GM21528 (cell line): ENCODE data around the gene CHST15.

Experiments used
- ATAC-seq: cut with Tn5 transposase; IDR thresholded peaks from one replicate; pipeline ENCODE4 v1.9.1; 2021; ENCODE audit warnings: mild to moderate bottlenecking, moderate library complexity; ENCODE audit not compliant: unreplicated experiment, low FRiP score

Gene CHST15

DNA sequence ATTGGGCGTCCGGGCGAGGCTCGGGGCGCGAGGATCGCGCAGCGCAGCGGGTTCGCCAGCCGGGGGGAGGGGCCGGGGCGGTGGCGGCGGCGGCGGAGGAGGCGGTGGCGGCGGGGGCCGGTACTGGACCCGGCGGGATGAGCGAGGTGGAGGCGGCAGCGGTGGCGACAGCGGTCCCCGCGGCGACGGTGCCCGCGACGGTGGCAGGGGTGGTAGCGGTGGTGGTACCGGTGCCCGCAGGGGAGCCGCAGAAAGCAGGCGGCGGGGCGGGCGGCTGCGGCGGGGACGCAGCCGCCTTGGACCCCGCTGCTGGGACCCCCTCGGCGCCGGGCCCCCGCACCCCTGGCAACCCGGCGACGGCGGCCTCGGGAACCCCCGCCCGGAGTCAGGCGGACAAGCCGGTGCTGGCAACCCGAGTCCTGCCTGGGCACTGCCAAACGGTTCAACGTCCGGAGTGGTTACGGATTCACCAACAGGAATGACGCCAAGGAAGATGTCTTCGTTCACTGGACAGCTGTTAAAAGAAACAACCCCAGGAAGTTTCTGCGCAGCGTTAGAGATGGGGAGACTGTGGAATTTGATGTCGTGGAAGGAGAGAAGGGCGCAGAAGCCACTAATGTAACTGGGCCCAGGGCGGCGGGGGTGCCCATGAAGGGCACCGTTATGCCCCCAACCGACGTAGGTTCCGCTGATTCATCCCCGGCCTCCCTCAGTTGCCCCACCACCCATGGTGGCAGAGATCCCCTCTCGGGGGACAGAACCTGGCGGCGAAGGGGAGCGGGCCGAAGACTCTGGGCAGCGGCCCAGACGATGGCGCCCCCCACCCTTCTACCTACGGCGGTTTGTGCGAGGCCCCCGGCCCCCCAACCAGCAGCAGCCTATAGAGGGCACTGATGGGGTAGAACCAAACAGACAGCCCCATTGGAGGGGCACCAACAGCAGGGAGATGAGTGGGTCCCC, 101.5 kb downstream of the CHST15 start:
- ATAC-seq = no peak

DNA sequence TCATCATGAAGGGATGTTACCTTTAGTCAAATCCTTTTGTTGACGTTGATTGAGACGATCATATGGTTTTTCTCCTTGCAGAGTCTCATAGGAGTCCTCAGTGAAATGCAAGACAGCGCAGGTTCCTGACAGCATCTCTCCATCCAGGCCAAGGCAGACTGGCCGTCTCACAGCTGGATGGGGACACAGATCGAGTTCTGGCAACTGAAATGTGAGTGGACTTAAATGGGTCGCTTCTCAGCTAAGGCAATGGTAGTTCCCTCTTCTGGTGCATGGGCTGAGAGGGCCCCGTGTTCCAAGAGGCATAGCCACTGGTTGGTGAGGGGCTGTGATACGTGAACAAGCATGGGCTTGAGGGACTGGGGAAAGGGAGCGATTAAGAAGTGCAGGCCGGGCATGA, 102.5 kb downstream of the CHST15 start:
- no peak for ATAC-seq

DNA sequence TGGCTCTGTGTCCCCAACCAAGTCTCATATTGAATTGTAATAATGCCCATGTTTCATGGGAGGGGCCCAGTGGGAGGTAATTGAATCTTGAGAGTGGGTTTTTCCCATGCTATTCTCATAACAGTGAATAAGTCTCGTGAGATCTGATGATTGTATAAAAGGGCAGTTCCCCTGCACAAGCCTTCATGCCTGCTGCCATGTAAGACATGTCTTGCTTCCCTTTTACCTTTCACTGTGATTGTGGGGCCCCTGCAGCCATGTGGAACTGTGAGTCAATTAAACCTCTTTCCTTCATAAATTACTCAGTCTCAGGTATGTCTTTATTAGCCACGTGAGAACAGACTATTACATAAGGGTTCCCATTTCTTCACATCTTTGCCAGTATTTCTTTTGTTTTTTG, 104.7 kb downstream of the CHST15 start:
- ATAC-seq = no peak

DNA sequence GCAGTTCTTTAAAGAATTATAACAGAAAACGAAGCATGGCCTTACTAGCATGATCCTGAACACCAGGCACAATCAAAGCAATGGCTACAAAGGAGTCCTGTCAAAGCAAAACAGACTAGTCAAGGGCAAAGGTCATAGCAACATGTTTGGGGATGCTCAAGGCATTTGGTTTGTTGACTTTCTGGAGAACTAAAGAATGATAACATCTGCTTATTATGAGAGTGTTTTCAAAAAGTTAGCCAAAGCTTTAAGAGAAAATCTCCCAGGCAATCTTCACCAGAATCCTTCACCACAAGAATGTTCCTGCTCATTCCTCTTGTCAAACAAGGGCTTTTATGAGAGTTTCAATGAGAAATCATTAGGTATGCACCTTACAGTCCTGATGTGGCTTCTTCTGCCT, 106.7 kb downstream of the CHST15 start:
- no peak for ATAC-seq

DNA sequence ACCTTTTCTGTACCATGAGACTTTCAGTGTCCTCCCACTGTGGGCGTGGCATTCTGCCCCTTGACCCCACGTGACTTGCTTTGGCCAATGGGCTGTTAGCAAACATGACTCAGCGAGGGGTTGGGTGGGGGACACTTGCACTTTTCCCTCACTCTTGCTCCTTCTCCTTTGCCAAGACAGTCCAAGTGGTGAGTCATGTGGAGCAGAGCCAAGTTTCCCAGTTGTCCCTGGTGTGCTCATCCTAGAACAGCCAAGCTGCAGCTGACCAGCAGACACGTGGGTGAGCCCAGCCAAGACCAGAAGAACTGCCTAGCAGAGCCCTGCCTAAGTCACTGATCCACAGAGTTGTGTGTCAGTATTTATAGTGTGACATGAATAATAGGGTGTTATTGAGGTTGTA, 119.0 kb downstream of the CHST15 start:
- no peak for ATAC-seq

DNA sequence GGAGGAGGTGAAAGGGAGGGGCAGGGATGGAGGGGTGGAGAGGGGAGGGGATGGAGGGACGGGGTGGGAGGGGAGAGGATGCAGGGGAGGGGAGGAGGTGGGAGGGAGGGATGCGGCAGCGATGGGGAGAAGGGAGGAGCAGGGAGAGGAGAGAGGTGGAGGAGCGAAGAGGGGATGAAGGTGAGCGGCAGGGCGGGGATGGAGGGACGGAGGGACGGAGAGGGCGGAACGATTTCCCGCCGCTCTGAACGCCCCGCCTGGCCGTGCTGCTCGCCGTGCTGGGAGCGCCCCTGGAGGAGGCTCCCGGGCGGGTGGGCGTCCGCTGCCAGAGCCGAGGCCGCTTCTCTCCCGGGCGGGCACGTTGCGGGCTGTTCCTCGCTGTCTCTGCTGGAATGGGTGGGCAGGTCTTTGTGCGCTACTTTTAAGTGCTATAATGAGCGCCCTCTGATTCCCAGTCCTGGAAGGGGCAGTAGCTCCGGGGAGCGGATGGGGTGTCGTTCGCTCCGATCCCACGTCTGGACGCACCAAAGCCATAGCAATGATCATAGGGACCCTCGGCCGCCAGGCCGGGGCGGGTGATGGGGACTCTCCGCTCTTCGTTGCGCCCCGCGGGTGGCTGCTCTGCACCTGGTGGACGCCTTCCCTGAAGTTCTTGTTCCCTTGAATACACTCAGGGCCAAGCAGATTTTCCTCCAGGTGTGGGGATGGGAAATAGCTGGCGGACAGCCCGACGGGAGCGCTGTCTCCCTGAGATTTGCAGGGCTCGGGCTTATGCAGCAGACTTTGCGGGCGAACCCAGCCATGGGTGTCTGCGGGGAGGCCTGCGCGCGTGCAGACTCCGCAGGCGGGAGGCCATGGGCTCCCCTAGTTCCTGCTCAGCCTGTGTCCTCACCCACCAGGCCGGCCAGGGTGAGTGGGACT, 120.7 kb downstream of the CHST15 start:
- no peak for ATAC-seq

DNA sequence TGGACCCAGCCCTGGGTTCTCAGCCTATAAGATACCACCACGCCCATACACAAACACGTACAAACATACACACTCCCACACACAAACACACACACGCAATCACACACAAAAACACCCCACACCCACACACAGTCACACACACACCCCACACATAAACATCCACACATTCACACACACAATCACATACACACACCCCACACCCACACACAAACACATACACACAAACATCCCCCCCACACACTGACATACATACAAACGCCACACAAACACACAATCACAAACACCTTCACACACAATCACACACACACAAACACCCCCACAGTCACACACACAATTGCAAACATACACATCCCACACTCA, 122.5 kb downstream of the CHST15 start:
- no peak for ATAC-seq

DNA sequence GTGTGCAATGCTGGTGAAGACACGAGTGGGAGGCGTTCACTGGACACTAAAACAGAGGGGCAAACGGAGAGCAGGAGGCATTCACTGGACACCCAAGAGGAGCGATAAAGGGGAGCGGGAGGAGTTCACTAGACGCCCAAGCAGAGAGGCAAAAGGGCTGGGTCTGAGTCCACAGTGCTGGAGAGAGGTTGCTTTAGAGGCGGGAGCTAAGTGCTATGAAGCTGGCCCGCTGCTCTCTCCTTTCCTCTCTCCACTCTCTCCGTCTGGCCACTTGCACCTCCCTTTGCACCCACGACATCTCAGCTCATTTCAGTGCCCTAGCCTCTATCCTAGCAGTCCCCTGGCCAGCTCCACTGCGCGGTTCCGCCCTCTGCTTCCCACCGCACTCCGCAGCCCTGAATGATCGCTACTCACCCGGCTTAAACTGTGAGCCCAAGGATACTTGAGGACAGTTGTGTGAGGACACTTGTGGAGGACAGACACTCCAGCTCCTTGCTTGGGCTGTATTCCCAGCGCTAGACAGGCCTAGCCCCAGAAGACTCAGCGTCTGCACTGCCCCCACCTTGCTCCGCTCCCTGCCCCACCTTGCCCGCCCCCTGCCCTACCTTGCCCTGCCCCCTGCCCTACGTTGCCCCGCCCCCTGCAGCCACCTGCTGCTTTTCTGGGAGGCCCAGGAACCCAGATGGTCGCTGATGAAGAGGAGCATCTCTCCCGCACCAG, 123.0 kb downstream of the CHST15 start:
- ATAC-seq = no peak

DNA sequence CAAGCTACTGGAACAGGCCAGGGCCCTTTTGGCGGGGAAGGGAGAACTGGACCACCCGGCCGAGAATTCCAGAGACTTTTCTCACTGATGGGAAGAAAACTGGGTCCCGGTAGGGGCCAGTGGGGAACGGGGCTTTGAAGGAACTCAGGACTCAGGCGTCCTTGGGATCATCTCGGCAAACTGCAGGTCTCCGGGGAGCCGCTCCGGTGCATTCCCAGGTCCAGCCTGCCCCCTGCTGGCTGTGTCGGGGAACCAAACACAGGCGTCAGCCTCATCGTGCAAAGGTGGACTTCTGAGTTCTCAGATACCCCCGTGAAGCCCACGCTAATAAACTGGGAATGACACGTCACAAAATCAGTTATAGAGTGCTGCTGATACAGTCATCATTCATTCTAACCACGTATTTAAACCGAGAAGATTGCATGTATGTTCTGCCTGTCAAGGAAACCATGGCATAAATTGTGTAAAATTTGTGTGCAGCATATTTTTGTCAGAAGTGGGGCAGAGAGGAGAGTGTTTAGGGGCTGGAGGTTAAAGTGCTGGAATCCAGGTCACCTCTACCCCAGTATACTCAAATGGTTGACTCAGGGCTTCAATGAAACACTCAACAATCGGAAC, 125.7 kb downstream of the CHST15 start:
- ATAC-seq = no peak

DNA sequence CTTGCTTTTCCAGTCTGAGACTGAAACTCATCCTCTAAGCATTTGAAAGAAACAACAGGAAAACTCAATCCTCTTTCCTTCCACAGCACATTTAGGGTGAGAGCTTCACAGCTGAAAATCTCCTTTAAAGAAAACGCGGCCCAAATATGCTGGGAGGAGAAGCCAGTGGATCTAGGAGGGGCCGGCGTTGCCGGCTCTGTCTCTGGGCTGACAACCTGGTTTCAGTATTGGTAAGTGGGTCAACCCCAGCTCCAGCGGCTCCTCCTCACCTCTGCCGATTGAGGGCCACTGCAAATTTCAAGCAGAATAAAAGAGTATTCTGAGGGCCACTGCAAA, 126.5 kb downstream of the CHST15 start:
- ATAC-seq = no peak

DNA sequence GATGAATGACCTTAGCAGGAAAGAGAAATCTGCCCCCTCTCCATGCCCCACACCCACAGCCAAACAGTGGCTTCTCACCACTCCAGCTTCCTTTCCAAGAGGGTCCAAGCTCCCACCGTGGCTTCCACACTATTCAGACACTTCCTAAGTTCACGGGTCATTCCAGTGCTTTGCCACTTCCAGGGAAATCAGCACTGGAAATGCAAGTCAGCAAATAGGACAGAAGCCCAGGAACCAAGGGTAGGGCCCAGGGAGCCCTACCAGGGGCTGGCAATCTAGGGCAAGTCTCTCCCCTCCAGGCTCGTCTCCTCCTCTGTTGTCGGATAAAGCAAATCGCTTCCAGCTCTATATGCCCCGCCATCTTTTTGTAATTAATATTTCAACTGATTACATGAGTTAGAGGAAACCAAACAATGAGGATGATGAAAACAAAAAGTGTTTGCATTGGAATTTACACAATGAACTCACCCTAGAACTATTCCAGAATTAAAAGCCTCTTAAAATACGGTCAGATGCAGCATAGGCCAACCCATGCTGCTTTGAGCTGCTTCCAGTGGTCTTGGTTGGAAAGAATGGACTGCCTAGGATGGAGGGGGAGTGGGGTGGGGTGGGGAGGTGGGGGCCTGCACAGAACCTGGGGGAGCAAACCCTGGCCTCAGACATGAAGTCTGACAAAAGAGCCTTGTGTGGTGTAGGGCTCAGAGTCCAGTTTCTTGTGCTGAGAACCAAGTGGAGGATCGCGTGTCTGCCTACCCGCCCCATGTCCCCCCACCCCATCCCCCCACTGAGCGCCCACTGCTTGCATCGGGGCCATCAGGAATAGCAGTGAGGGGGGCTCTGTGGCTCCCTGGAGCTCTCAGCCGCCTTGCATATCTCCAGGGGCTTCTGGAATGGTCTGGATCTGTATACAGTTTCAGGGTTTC, 127.2 kb downstream of the CHST15 start:
- no peak for ATAC-seq

DNA sequence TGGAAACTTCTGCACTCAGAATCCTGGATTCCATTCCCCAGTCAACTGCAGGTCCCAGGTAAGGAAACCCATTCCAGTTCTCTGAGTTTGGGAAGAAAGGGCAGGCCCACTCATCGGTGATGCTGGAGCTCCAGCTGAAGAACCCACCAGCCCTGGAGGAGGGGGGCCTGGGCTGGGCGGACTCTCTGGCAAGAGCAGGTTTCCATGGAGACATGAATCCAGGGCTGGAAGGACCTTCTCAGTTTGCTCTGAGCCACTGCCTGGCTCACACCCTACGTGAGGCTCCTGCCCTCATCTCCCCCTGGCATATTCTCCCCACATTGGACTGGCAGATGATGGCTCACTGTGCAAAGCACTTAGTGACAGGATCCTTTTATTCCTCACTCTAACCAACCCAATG, 128.4 kb downstream of the CHST15 start:
- ATAC-seq = no peak

DNA sequence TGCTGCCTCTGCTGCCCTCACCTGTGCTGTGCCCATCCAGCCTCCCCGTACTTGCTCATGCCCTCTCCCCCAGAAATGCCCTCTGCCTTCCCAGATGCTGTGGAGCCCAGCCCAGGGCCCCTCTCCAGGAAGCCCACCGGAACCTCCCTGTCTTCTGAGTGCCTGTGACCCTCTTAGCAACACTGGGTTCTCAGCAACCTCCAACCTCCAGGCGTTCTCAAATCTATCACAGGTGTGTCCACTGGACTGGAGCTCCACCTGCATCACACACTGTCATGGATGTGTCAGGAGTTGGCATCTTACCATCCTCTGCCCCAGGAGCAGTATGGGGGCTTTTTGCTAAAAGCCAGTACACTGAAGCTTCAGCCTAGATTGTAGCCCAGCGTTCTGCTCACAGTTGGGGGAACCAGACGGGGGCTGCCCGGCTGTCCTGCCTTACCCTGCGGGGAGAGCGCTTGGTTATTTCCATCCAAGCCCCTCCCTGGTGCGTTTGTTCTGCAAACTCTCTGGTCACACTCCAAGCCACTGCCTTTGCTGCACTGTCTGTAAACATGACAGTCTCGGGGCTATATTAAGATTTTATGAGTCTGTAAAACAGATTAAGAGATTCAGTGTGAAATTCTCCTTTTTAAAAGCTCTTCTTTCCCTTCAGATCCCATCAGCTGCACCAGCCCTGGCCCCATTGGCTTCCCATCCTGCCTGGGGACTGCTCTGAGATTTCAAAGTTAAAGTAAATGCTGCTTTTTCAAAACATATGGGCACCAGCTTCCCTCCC, 130.5 kb downstream of the CHST15 start:
- ATAC-seq = no peak

DNA sequence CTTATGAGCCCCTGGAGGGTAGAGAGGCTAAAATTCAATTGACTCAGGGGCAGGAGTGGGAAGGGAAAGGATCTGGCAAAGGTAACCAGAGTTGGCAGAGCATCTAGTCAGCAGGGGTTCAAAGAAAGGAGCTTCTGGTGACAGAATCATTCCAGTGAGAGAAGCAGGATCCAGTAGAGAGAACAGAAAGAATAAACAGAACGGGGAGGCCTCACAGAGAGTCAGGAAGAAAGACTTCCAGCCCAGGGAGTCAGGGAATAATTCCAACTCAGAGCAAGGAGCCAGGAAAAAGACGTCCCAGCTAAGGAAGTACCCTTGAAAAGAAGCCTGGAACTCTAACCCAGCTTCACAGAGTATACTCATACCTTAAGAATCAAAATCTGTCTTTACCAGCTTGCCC, 135.2 kb downstream of the CHST15 start:
- ATAC-seq = no peak
